HG03520 (cell line): ENCODE data around the gene OR5AU1.

Experiments used
- ATAC-seq: cut with Tn5 transposase; IDR thresholded peaks from one replicate; pipeline ENCODE4 v1.9.1; 2021; ENCODE audit warnings: mild to moderate bottlenecking, moderate library complexity; ENCODE audit not compliant: unreplicated experiment

The OR5AU1 gene

DNA sequence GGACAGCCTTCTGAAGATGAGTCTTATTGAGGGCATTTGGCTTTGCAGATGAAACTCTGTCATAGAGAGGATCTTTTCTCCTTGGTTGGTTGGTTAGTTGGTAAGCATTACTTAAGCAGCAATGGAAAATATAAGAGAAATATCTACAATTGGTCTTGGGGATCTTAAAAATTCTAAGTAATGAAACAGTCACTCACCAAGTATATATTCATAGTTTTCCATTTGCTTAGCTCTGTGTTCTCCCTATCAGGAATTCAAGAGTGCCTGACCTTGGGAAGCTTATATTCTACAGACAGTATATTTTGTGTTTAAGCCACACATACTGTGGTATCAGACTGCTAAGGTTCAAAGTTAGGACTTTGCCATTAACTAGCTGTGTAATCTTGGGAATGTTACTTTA, at the start of gene OR5AU1:
TSS of gene OR5AU1 (minus strand) at position 101 of the 400 bp plus-strand sequence. CDS start 191 bp downstream, outside the sequence.
- ATAC-seq = no peak

GRCh38 chr14:21205026-21205677, 49.3 kb upstream of the OR5AU1 start:
- no peak for ATAC-seq

DNA sequence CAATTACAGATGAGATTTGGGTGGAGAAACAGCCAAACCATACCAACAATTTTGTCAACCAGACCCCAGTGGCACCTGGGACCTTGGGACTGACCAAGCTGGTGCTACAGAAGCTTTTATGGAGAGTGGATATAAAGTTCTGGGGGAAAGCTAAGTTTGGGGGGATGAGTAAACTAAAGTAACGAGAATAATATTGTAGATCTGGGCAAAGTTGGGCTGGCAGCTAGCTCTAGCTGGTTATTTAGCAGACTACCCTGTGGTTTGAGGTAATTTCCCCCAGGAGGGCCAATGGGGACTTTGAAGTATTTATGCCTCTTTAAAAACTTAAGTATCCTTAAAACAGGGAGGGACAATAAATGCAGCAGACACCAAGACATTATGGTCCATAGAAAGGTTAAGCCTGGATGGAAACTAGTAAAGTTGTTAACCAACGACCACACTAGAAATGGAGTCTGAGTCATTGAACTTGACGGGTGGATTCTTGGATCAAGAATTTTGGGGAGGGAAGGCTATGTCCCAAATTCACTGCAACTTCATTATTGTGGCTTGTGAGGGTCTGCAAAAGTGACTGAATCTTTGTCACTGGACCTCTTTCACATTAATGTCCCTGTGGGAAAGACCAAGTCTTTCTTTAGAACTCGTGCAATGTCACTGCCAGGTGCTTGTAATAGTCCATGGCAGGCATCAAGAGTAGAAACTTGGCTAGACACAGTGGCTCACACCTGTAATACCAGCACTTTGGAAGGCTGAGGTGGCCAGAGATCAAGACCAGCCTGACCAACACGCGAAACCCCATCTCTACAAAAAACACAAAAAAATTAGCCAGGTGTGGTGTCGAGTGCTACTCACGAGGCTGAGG, 48.5 kb upstream of the OR5AU1 start:
- no peak for ATAC-seq

GRCh38 chr14:21203470-21204166, 47.8 kb upstream of the OR5AU1 start:
- ATAC-seq = no peak

DNA sequence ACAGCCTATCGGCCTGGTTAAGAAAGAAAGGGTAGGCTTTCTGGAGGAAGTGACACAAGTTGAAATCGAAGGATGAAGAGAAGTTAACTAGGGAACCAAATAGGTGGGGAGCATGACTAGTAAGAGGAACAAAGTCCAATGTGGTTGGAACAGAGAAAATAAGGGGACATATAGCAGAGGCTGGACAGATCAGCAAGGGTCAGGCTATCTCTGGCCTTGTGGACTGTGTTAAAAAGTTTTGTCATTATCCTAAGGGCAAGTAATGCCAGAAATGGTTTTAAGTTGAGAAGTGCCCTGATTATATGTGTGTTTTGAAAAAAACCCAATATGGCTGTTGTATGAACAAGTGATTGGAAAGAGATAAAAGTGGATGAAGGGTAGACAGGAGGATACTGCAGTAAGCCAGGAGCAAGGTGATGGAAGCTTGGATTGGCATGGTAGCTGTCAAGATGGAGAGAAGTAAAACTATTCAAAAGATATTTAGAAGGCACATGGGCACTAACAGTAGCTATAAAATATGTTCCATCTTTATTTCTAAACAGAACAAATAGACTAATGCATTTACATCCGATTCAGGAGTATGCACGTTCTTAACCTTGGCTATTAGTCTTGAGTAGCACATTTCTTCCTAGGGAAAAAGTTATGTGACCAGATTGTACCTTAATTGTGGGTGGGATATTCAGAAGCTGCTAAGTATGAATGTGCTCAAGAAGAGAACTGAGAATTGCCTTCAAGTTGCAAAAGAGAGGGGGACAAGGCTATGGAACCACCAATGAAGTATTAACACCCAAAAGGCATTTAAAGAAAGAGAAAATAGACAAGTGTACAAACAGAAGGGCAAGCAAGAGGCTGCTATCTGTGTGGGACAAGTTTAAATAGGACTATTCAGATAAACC, 46.8 kb upstream of the OR5AU1 start:
- no peak for ATAC-seq

DNA sequence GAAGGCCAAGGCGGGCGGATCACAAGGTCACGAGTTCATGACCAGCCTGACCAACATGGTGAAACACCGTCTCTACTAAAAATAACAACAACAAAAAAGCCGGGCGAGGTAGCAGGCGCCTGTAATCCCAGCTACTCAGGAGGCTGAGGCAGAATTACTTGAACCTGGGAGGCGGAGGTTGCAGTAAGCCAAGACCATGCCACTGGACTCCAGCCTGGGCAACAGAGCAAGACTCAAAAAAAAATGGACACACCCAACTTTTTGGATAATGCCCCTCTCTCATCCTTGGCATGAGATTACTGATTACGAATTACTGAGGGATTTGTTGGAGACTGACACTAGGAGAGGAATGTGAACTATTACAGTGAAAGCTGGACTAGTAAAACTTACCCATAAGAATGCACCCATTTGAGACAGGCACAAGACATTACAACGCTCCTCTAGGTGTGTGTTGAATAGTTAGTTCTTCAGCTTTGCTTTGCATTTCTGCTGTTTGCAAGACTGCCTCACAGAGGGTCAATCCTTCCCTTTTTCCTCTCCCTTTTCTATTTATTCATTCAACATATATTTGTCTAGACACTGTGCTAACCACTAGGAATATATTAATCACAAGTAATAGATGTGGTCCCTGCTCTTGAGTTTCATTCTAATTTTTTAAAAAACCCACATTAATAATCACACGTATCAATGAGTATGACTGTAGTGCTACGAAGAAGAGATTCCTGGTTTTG, 46.0 kb upstream of the OR5AU1 start:
- ATAC-seq = no peak

GRCh38 chr14:21200752-21201461, 45.0 kb upstream of the OR5AU1 start:
- ATAC-seq = no peak

- no peak for ATAC-seq
Observed at GRCh38 chr14:21199611-21200560, 44.0 kb upstream of the OR5AU1 start.

DNA sequence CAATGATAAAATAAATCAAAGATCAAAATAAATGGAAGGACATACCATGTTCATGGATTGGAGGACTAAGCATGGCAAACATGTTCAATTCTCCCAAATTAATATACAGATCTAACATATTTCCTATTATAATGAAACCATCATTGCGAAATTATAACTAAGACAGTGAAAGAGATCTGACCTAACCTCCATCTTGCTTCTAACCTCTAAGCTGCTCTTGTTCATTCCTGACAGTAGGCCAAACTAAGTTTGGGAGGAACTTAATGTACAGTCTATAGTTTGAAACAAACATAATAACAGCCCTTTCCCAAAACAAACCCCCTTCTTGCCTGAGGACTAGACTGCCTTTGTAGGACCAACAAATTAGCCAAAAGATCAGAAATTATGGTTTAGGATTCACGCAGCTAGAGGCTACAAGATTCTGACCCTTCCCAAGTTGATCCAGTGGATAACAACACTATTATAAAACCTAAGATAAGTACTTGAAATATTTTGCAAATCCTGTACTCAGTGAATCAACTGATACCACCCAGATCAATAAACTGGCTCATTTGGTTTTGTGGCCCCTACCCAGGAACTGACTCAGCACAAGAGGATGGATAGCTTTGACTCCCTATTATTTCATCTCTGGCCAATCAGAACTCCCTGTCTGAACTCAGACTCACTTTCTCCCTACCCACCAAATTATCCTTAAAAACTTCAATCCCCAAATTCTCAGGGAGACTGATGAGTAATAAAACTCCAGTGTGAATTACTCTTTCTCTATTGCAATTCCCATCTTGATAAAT, 41.7 kb upstream of the OR5AU1 start:
- ATAC-seq = no peak

GRCh38 chr14:21194597-21194996, 38.7 kb upstream of the OR5AU1 start:
- no peak for ATAC-seq

GRCh38 chr14:21192875-21193535, 37.1 kb upstream of the OR5AU1 start:
- no peak for ATAC-seq

DNA sequence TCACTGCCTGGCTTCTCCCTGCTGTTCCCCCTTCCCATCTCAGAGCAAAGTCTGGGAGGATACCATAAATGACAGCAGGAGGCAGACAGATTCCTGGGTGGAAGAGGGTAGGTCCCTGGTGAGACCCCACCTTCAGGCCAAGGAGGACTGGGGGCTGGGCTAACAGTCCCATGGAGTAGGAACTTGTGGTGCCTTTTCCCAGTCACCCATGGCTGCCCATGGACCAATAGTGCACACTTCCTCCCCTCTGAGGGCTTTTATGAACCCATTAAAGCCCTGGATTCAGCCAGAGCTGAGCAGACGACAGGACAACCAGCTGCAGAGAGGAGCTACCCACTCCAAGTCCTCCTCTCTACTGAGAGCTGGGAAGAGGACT, 36.6 kb upstream of the OR5AU1 start:
- ATAC-seq = no peak

GRCh38 chr14:21191809-21192446, 36.1 kb upstream of the OR5AU1 start:
- ATAC-seq = peak; percentile 64

- no peak for ATAC-seq
Observed at GRCh38 chr14:21191261-21191808, 35.5 kb upstream of the OR5AU1 start.

DNA sequence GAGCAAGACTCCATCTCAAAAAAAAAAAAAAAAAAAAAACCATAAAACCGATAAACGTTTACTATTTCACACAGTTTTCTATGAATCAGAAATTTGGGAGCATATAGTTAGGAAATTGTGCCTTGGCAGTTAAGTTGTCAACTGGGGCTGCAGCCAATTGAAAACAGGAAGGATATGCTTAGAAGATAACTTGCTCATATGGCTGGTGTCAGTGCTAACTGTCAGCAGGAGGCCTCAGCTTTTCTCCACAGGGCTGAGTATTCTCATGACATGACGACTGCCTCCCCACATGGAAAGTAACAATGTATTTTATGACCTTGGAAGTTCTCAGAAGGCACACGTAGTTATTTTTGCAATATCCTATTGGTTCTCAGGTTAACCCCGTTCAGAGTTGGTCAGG, 29.6 kb upstream of the OR5AU1 start:
- no peak for ATAC-seq

DNA sequence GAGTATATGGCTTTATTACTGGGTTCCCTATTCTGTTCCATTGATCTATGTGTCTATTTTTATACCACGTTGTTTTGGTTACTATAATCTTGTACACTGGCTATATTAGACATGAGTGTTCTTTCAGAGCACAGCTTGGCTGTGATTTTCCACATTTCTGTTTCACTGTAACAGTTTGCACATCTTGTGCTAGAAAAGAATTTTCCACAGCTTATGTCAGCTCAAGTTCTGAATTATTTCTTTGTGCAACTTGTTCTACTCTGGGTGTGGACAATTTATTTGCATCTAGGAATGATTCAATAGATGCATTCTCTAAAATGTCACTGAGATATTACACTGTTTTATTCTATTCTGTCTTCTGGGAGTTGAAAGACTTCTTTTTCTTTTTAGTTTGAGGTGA, 28.4 kb upstream of the OR5AU1 start:
- ATAC-seq = no peak
